Measurements from ENCODE around the gene TRPM2. TPM values are rescaled to one million over a fixed set of nuclear protein-coding genes. Genes with fewer than 3 reads are reported as not detected.

TRPM2 gene
- total and polyA plus RNA-seq, 8 donors, result 0.46 to 8.7 (median 2.6) TPM

- Histone ChIP-seq H3K4me1 (no peaks in the 10 kb centered on the region), H3K4me3 (no peak overlapping the region), H3K9me3 (no peaks in the 10 kb centered on the region), H3K27ac (no peak overlapping the region), H3K27me3 (no peaks in the 10 kb centered on the region), H3K36me3 (no peaks in the 10 kb centered on the region)
- ATAC-seq (no peak), DNase-seq (no peak), FAIRE-seq (no peak)
- TF ChIP-seq, protein P1, sequence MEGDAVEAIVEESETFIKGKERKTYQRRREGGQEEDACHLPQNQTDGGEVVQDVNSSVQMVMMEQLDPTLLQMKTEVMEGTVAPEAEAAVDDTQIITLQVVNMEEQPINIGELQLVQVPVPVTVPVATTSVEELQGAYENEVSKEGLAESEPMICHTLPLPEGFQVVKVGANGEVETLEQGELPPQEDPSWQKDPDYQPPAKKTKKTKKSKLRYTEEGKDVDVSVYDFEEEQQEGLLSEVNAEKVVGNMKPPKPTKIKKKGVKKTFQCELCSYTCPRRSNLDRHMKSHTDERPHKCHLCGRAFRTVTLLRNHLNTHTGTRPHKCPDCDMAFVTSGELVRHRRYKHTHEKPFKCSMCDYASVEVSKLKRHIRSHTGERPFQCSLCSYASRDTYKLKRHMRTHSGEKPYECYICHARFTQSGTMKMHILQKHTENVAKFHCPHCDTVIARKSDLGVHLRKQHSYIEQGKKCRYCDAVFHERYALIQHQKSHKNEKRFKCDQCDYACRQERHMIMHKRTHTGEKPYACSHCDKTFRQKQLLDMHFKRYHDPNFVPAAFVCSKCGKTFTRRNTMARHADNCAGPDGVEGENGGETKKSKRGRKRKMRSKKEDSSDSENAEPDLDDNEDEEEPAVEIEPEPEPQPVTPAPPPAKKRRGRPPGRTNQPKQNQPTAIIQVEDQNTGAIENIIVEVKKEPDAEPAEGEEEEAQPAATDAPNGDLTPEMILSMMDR (IDR thresholded peaks at IDR 0.05), result no peak
- WGBS, 2 donors, result 80 to 88% methylated on average over 25 of the region's 25 CpGs
- intact Hi-C loops (cut with DNase I), result no loop called here
Observed at GRCh38 chr21:44462086-44462833, 108.8 kb downstream of the TRPM2 start.

- 75 to 82% methylated on average over 11 of the region's 11 CpGs for WGBS, 2 donors
- no peak for ATAC-seq
- no peak for DNase-seq
- intact Hi-C loops (cut with DNase I), result no loop called here
- Histone ChIP-seq H3K4me1 (no peaks in the 10 kb centered on the region), H3K9me3 (no peaks in the 10 kb centered on the region), H3K36me3 (no peaks in the 10 kb centered on the region), H3K27ac (no peak overlapping the region), H3K27me3 (no peaks in the 10 kb centered on the region), H3K4me3 (no peak overlapping the region)
- FAIRE-seq, result no peak
- TF ChIP-seq, protein P1 (IDR thresholded peaks at IDR 0.05), result no peak
Observed at GRCh38 chr21:44462834-44463200, 109.4 kb downstream of the TRPM2 start.

DNA sequence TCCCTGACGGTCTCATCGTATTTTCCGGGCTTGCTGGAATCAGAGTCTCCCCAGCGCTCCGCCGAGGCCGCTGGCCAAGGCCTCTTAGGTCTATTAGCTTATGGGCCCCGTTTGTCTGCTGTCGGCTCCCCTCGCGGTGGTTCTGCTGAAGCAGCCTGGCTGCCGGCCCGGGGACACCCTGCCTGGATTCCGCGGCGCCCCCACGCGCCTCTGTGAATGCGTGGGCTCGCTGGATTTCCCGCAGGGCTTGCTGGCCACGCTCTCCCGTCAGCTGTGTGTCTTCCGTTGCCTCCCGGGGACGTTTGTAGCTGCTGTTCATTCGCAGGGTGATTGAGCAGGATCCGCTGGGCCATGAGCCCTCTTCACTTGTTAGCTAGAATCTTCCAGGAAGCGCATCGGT is 110.3 kb downstream of the TRPM2 start:
- DNase-seq, result no peak

GRCh38 chr21:44464351-44464750 is 110.9 kb downstream of the TRPM2 start:
- Histone ChIP-seq H3K9me3 (no peaks in the 10 kb centered on the region), H3K36me3 (no peaks in the 10 kb centered on the region), H3K4me3 (no peak overlapping the region), H3K27ac (no peak overlapping the region), H3K27me3 (no peaks in the 10 kb centered on the region), H3K4me1 (no peaks in the 10 kb centered on the region)
- no peak for FAIRE-seq
- no peak for DNase-seq
- intact Hi-C loops (cut with DNase I), result no loop called here
- ATAC-seq, result no peak
- TF ChIP-seq, protein P1 (IDR thresholded peaks at IDR 0.05), result no peak
- WGBS, 2 donors, result 62 to 79% methylated on average over 12 of the region's 12 CpGs

More for the DNA sequence above, 110.3 kb downstream of the TRPM2 start:
- H3K27ac ChIP-seq, result no peak overlapping the region
- no peaks in the 10 kb centered on the region for H3K4me1 ChIP-seq
- FAIRE-seq, result no peak
- no peak for ATAC-seq
- WGBS, 2 donors, result 54 to 69% methylated on average over 30 of the region's 30 CpGs
- no peak overlapping the region for H3K4me3 ChIP-seq
- intact Hi-C loops (cut with DNase I), result no loop called here
- no peaks in the 10 kb centered on the region for H3K36me3 ChIP-seq
- no peaks in the 10 kb centered on the region for H3K9me3 ChIP-seq
- H3K27me3 ChIP-seq, result no peaks in the 10 kb centered on the region
- TF ChIP-seq, protein P1 (IDR thresholded peaks at IDR 0.05), result no peak

DNA sequence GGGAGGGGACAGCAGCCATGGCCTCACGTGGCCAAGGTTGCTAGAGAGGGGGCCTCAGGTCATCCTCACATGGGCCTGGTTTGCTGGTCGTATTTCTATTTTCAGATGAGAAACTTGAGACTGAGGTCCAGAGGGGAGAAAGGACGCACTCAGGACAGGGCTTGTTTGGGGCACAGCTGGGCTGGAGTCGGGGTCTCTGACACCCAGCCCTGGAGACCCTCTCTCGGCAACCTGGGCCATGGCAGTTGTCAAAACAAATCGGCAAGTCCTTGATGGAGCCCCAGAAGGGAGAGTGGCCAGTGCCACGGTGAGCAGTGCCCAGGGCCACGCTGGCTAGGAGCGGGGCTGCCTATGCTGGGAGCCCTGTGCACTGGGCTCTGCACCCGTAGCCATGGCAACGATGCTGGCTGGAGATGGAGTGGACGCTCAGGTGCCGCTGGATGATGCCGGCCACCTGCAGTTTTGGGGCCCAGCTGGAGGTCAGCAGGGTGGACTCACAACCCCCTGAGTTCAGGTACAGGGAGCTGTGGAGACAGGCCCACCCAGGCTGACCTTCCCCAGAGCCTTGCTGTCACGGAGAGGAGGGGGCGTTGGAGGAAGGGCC is 113.0 kb downstream of the TRPM2 start:
- H3K9me3 ChIP-seq, result no peaks in the 10 kb centered on the region
- H3K4me3 ChIP-seq, result no peak overlapping the region
- H3K36me3 ChIP-seq, result no peaks in the 10 kb centered on the region
- H3K27me3 ChIP-seq, result no peaks in the 10 kb centered on the region
- ATAC-seq, result no peak
- TF ChIP-seq, protein P1 (IDR thresholded peaks at IDR 0.05), result no peak
- no peak for FAIRE-seq
- no peaks in the 10 kb centered on the region for H3K4me1 ChIP-seq
- H3K27ac ChIP-seq, result no peak overlapping the region
- no peak for DNase-seq
- 74 to 84% methylated on average over 16 of the region's 16 CpGs for WGBS, 2 donors
- intact Hi-C loops (cut with DNase I), result no loop called here

Data from pancreas (tissue), 10 donors.